Fibroblast of skin of back (primary cell): ENCODE measurements around the gene CA4. TPM values are rescaled to one million over a fixed set of nuclear protein-coding genes. Genes with fewer than 3 reads are reported as not detected.
"Not testable (repeated sequence)": the region's sequence is repeated elsewhere in the genome, so short reads cannot be mapped to it uniquely, and the experiment has no call there.

ENCODE experiments used
- DNase-seq: peaks from one replicate; pipeline ENCODE4 v3.0.0-alpha.2; 2013
- polyA plus RNA-seq, 2 experiments: library from polyadenylated mRNA; unstranded; fragments of 120-200 nt; gene quantifications; one replicate each; pipeline ENCODE4 v1.2.1, GENCODE V29; 2013; ENCODE audit not compliant: insufficient read length in 2 of 2

CA4 gene
- polyA plus RNA-seq (2013, experiment 1 of 2; ENCODE audit: insufficient read length): not detected
- polyA plus RNA-seq (2013, experiment 2 of 2; ENCODE audit: insufficient read length): not detected

GRCh38 chr17:60149691-60150582, at the start of gene CA4:
CA4 (plus strand) TSS chr17:60149973; CDS start chr17:60150035, 62 bp downstream.
- DNase-seq: no peak

- not testable (repeated sequence) for DNase-seq
These were observed 49.2 kb upstream of the CA4 start for GRCh38 chr17:60100577-60100976.

- not testable (repeated sequence) for DNase-seq
These were observed 47.6 kb upstream of the CA4 start for GRCh38 chr17:60102015-60102631.

GRCh38 chr17:60102632-60103096, 47.1 kb upstream of the CA4 start:
- peak; percentile 63 for DNase-seq

- DNase-seq: no peak
These were observed 45.8 kb upstream of the CA4 start for GRCh38 chr17:60103957-60104356.

GRCh38 chr17:60106340-60107059, 43.3 kb upstream of the CA4 start:
- peak; percentile 38 for DNase-seq

- peak; percentile 57 for DNase-seq
These were observed 42.1 kb upstream of the CA4 start for GRCh38 chr17:60107526-60108257.

GRCh38 chr17:60108309-60108708, 41.5 kb upstream of the CA4 start:
- DNase-seq: not testable (repeated sequence)

- no peak for DNase-seq
These were observed 41.1 kb upstream of the CA4 start for GRCh38 chr17:60108712-60109111.

GRCh38 chr17:60109161-60109560, 40.6 kb upstream of the CA4 start:
- no peak for DNase-seq

GRCh38 chr17:60110586-60110985, 39.2 kb upstream of the CA4 start:
- no peak for DNase-seq

GRCh38 chr17:60111661-60112060, 38.1 kb upstream of the CA4 start:
- DNase-seq: not testable (repeated sequence)

GRCh38 chr17:60115364-60115763, 34.4 kb upstream of the CA4 start:
- not testable (repeated sequence) for DNase-seq

- DNase-seq: not testable (repeated sequence)
These were observed 33.6 kb upstream of the CA4 start for GRCh38 chr17:60116196-60116595.

- DNase-seq: not testable (repeated sequence)
These were observed 30.6 kb upstream of the CA4 start for GRCh38 chr17:60119162-60119561.

- not testable (repeated sequence) for DNase-seq
These were observed 29.7 kb upstream of the CA4 start for GRCh38 chr17:60119807-60120748.

- no peak for DNase-seq
These were observed 22.4 kb upstream of the CA4 start for GRCh38 chr17:60127068-60128064.

GRCh38 chr17:60128171-60128859, 21.5 kb upstream of the CA4 start:
- no peak for DNase-seq

- DNase-seq: no peak
These were observed 20.6 kb upstream of the CA4 start for GRCh38 chr17:60129164-60129563.
